HG03342 (cell line): ENCODE measurements around the gene CFH.
A peak's percentile ranks its signal among the peaks of the same experiment; 100 is the strongest.
"Not testable (repeated sequence)": the region's sequence is repeated elsewhere in the genome, so short reads cannot be mapped to it uniquely, and the experiment has no call there.

Experiments used
- ATAC-seq: cut with Tn5 transposase; IDR thresholded peaks from one replicate; pipeline ENCODE4 v1.9.1; 2021; ENCODE audit warnings: mild to moderate bottlenecking, moderate library complexity; ENCODE audit not compliant: unreplicated experiment

CFH gene

DNA sequence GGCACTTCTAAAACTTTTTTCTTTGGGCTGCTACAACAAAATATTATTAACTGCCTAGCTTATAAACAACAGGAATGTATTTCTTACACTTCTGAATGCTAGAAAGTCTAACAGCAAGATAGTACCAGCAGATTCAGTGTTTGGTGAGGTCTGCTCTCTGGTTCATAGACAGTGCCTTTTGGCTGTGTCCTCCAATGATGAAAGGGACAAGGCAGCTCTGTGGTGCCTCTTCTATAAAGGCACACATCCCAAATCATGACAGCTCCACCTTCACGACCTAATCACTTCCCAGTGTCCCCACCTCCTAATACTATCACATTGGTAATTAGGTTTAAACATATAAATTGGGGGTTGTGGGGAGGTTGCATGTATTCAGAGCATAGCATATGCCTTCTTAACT lies 9.5 kb downstream of the CFH start:
- ATAC-seq = peak; percentile 10

- no peak for ATAC-seq
These were observed 15.3 kb downstream of the CFH start for GRCh38 chr1:196667131-196667530.

GRCh38 chr1:196669051-196669450 lies 17.2 kb downstream of the CFH start:
- no peak for ATAC-seq

DNA sequence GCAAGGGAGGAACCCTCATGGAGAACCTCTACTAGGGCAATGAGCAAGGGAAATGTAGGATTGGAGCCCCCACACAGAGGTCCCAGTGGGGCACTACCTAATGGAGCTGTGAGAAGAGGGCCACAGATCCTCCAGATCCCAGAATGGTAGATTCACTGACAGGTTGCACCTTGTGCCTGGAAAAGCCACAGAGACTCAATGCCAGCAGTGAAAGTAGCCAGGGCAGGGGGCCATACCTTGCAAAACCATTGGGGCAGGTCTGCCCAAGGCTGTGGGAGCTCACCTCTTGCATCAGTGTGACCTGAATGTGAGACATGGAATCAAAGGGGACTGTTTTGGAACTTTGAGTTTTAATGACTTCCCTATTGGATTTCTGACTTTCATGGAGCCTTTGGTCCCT lies 17.9 kb downstream of the CFH start:
- ATAC-seq = no peak

- ATAC-seq = no peak
These were observed 23.1 kb downstream of the CFH start for GRCh38 chr1:196674908-196675307.

- no peak for ATAC-seq
These were observed 26.1 kb downstream of the CFH start for GRCh38 chr1:196677781-196678509.

DNA sequence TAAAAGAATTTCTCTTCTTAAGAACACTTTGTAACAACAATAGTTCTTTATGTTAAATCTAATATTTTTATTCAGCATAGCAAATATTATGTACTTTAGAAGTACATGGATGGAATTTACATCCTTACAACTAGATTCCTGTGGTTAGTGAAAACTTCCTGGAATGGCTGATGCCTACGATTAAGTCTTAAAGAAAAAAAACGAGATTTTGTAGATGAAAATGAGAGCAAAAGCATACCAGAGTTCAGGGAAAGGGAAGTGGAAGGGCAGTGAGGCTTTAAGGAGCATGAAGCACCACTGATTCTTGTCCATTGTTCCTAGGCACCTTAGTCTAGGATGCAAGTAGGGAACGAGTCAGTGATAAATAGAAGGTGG lies 26.7 kb downstream of the CFH start:
- ATAC-seq = no peak

GRCh38 chr1:196680107-196680506 lies 28.3 kb downstream of the CFH start:
- ATAC-seq = no peak

DNA sequence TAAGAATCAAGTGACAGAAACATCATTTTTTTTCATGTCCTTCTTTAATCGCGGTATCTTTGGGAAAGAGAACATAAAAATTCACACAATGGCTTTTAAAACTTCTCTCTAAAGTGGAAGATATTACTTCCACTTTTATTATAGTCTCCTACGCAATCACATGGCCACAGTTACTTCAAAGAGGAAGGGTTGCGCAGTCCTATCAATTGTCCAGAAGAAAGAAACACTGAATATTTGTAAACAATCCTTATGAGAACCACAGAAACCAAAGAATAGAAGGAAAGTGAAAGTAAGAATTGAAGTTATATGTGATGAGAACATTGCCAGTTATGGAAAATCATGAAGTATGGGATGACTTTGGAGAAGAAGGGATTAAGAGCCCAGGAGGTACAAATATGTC lies 32.6 kb downstream of the CFH start:
- ATAC-seq = no peak

- ATAC-seq = no peak
These were observed 33.7 kb downstream of the CFH start for GRCh38 chr1:196685506-196685905.

DNA sequence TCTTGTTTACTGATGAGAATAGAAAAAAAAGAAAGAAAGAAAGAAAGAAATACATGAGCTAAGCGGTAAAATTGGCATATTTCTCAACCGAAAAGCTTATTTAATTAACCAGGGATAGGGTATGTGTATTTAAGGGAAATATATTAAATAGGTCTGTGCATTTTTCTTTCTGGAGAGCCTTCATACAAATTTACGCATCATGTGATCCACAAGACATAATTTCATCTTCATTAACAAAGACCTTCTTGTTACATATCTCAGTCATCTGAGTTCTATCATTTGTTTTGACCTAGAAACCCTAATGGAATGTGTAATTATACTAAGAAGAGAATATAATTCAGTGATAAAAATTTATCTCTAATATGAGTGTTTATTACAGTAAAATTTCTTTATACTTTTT lies 37.2 kb downstream of the CFH start:
- no peak for ATAC-seq

- no peak for ATAC-seq
These were observed 38.7 kb downstream of the CFH start for GRCh38 chr1:196690582-196690981.

DNA sequence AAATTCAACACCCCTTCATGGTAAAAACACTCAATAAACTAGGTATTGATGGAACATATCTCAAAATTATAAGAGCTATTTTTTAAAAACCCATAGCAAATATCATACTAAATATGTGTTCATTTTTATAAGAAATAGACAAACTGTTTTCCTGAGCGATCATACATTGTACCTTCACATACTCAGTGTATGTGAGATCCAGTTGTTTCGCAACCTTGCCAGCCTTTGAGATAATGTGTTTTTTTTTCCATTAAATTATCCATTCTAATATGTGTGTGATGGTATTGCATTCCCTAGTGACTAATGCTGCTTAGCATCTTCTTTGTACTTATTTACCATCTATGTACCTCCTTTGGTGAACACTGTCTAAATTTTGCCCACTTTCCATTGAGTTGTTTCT lies 47.1 kb downstream of the CFH start:
- no peak for ATAC-seq

- ATAC-seq = no peak
These were observed 49.3 kb downstream of the CFH start for GRCh38 chr1:196701144-196701543.

- ATAC-seq = not testable (repeated sequence)
These were observed 58.0 kb downstream of the CFH start for GRCh38 chr1:196709892-196710291.

- ATAC-seq = no peak
These were observed 66.0 kb downstream of the CFH start for GRCh38 chr1:196717868-196718267.

DNA sequence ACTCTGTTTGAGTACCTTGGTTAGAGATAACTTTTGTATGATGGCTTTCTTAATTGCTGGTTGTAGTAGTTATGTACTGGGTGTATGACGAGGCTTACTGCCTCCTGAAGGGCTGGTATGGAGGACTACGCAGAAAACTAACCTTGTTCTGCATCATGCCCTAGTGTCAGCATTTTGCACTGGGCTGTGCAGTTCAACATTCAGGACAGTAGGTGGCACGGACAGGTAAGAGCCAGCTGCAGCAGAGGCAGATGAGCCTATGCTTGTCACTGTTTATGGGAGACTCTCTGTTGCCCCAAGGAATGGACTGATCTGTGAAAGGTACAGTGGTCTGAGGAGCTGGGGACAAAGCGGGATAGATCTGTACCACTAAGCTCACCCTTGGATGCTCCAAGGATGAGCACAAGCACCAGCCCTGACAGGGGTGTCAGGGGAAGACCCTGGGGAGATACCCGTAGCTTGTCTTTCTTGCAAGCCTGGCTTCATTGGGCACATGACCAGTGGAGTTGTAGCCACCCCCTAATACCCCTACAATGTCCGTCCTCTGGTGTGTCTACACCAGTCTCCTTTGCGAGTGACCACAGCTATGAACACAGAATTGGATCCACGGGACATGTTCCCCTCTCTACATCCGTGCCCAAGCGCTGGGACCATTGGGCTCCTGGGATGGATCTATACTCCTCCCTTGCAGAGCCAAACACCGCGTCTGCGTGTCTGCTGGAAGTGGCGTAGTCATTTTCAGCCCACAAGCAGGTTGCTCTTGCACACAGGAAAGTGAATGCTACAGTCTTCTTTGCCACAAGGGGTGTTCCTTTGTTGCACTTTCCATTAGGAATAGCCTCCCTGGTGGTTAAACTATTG lies 71.7 kb downstream of the CFH start:
- ATAC-seq = peak; percentile 99

GRCh38 chr1:196732526-196732925 lies 80.7 kb downstream of the CFH start:
- ATAC-seq = no peak

DNA sequence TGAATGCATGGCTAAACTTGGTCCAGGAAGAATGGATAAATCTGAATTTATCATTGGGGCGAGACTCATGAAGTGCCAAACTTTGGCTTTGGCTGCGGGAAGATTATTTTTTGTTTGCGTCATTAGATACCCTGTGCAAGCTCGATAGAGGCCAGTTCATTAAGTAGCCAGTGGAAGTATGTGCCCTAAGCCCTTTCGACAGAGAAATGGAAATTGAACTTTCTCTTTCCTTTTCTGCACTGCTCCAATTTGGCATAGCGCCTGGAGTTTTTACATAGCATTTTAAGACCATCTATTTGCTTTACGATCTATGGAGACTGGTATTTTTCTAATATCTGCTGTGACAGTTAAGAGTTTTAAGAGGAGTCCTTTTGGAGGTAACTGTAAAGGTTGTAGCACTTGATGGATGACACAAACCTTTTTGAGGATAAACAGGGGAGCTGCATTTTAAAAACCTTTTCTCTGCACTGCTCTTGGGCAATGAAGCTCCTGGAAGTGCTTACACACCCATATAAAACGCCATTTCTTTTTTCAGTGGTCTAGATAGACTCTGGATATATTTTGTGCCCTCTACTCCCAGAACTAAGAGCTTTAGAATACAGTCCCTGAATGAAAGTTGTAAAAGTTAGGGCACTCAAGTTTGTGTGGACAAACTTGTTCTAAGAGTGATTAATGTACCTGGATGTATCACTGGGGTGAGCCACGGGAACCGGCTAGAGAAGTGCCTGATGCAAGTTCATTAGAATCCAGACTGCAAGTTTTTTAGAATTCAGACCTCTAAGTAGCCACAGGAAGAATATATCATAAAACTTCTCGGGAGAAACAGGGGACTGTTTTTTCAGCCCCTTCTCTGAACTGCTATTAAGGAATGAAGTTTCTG lies 81.5 kb downstream of the CFH start:
- ATAC-seq = no peak

DNA sequence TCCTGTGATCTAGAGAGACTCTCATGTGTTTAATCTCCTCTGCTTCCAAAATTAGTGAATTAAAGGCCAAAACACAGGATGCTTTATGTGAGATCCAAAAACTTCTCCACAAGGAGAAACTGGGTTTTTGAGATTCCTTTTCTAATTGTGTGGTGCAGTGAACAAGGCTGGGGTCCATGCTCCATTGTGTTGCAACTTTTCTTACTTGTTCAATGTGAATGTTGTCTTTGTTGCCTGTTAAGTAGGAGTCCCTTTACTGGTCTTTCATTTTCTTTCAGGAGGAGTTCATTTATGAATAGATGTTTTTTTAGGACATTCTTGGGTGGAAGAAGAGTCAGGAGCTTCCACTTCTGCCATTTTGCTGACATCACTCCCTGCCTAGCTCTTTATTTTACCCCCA lies 82.2 kb downstream of the CFH start:
- ATAC-seq = no peak

DNA sequence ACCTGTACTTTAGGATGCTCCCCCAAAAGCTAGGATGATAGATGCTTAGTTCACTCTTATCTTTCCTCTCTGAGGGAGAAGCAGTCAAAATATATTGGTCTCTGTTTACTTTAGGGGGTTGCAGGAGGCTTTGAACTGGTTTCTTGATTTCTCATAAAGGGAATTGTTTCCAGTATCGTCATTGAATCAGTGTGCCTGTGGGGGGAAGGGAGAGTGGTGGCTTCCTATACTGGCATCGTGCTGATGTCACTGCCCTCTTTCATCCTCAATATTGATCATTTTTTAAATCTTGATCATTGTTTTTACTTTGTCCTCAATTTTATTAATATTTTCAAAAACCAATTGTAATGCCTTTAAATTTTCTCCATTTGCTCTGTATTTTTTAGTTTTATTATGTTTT lies 82.6 kb downstream of the CFH start:
- ATAC-seq = no peak
